Uterus (tissue), 2 donors: ENCODE results near the gene SLC39A11.

ENCODE experiments used
- CTCF ChIP-seq, 4 experiments: fragments of 200-600 bp in 2 of 4; fragments of 450-650 bp in 2 of 4; sonication (generic) in 2 of 4; IDR thresholded peaks; one replicate each; pipeline ENCODE4 v1.5.1; 2016 to 2019; ENCODE audit warnings: antibody characterized with exemption in 4 of 4, mild to moderate bottlenecking in 2 of 4, moderate library complexity in 1 of 4
- POLR2A ChIP-seq, 2 donors: fragments of 450-650 bp; IDR thresholded peaks; one replicate each; pipeline ENCODE4 v1.6.1; 2016; ENCODE audit warnings: antibody characterized with exemption in 2 of 2, mild to moderate bottlenecking in 1 of 2, moderate library complexity in 1 of 2

- TF ChIP-seq CTCF (IDR thresholded peaks at IDR 0.05) (no peak), POLR2A (IDR thresholded peaks at IDR 0.05) (no peak)
Measured at GRCh38 chr17:72850410-72851118, 241.9 kb downstream of the SLC39A11 start.
